SU-DHL-6 (cell line): Measurements from ENCODE around the gene OSBPL9.

ENCODE experiments used
- H2AFZ ChIP-seq: fragments of 200-600 bp; sonication (generic); 2 replicates; pipeline ENCODE4 v1.6.1; 2014; ENCODE audit warnings: low read depth, mild to moderate bottlenecking, moderate library complexity, mixed read lengths, antibody characterized with exemption, low read length; ENCODE audit not compliant: severe bottlenecking
- H3F3A ChIP-seq: fragments of 200-600 bp; shearing (Covaris generic); 2 replicates; pipeline ENCODE4 v1.6.0; 2016; ENCODE audit warnings: antibody characterized with exemption, mild to moderate bottlenecking; ENCODE audit not compliant: insufficient read depth
- H3K27ac ChIP-seq: fragments of 200-600 bp; sonication (generic); 2 replicates; pipeline ENCODE4 v1.5.1; 2016; ENCODE audit warnings: low read depth, mild to moderate bottlenecking, low read length, moderate library complexity, mixed read lengths
- H3K27me3 ChIP-seq: fragments of 200-600 bp; sonication (generic), shearing (Covaris generic); 2 replicates; pipeline ENCODE4 v1.6.0; 2014; ENCODE audit warnings: mild to moderate bottlenecking, low read length
- H3K36me3 ChIP-seq: fragments of 200-600 bp; sonication (generic); 2 replicates; pipeline ENCODE4 v1.6.1; 2014; ENCODE audit warnings: mild to moderate bottlenecking, low read length, mixed read lengths
- H3K4me2 ChIP-seq: fragments of 300-600, 200-600 bp; shearing (Covaris generic), sonication (generic); 2 replicates; pipeline ENCODE4 v1.6.0; 2014; ENCODE audit warnings: low read length, low read depth, mild to moderate bottlenecking; ENCODE audit not compliant: poor library complexity, severe bottlenecking
- H3K4me3 ChIP-seq: fragments of 200-600 bp; sonication (generic); 2 replicates; pipeline ENCODE4 v1.5.1; 2014; ENCODE audit warnings: antibody characterized with exemption, low read length, mild to moderate bottlenecking, mixed read lengths; ENCODE audit not compliant: insufficient read depth, poor library complexity, severe bottlenecking
- H3K79me2 ChIP-seq: fragments of 200-600 bp; sonication (generic); 2 replicates; pipeline ENCODE4 v1.6.1; 2014; ENCODE audit warnings: mild to moderate bottlenecking, low read length, moderate library complexity; ENCODE audit not compliant: insufficient read depth
- H3K9ac ChIP-seq: fragments of 200-600 bp; sonication (generic); 2 replicates; pipeline ENCODE4 v1.7.0; 2014; ENCODE audit warnings: mild to moderate bottlenecking, low read length
- H3K9me2 ChIP-seq: fragments of 200-600 bp; sonication (generic); replicated peaks from 2 replicates; pipeline ENCODE4 v1.6.1; 2014; ENCODE audit warnings: low read length; ENCODE audit not compliant: insufficient read depth
- H3K9me3 ChIP-seq: fragments of 200-600 bp; sonication (generic); 2 replicates; pipeline ENCODE4 v1.6.1; 2014; ENCODE audit warnings: low read length, mixed read lengths; ENCODE audit not compliant: insufficient read depth
- H4K20me1 ChIP-seq: fragments of 200-600 bp; sonication (generic); 2 replicates; pipeline ENCODE4 v1.6.1; 2014; ENCODE audit warnings: low read depth, mild to moderate bottlenecking, antibody characterized with exemption, low read length, moderate library complexity, mixed read lengths
- EZH2phosphoT487 ChIP-seq: fragments of 200-600 bp; sonication (generic), shearing (Covaris generic); conservative IDR thresholded peaks from 2 replicates; pipeline ENCODE4 v1.6.1; 2018; ENCODE audit warnings: mild to moderate bottlenecking, antibody characterized with exemption, low read length, moderate library complexity, mixed read lengths
- TF ChIP-seq, protein P1 (sequence below): fragments of 200-600 bp; sonication (generic); IDR thresholded peaks from one replicate; pipeline ENCODE4 v1.5.1; 2017; ENCODE audit warnings: antibody characterized with exemption, mild to moderate bottlenecking, low read length, moderate library complexity; ENCODE audit not compliant: insufficient read depth, poor library complexity, severe bottlenecking

Gene OSBPL9

DNA sequence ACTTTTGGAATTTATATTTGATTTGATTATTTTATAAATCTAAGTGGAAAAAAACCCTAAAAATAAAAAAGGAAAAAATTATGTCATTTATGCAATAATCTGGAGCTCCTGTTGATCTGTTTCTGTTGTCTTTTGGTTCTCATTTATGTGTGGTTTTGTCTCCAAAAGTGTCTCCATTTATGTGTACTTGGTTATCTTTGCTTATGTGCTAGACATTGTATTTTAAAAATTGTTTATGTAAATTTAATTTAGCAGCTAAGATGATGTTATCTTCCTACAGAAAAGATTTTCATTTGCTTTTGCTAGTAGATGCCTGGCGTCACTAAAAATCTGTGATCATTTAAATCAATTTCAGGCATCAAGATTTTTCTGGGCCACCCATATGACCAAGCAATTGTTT, 95.7 kb downstream of the OSBPL9 start:
- no peaks in the 10 kb centered on the region for H3K9me3 ChIP-seq
- TF ChIP-seq EZH2phosphoT487 = no peak
- TF ChIP-seq, protein P1, sequence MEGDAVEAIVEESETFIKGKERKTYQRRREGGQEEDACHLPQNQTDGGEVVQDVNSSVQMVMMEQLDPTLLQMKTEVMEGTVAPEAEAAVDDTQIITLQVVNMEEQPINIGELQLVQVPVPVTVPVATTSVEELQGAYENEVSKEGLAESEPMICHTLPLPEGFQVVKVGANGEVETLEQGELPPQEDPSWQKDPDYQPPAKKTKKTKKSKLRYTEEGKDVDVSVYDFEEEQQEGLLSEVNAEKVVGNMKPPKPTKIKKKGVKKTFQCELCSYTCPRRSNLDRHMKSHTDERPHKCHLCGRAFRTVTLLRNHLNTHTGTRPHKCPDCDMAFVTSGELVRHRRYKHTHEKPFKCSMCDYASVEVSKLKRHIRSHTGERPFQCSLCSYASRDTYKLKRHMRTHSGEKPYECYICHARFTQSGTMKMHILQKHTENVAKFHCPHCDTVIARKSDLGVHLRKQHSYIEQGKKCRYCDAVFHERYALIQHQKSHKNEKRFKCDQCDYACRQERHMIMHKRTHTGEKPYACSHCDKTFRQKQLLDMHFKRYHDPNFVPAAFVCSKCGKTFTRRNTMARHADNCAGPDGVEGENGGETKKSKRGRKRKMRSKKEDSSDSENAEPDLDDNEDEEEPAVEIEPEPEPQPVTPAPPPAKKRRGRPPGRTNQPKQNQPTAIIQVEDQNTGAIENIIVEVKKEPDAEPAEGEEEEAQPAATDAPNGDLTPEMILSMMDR = no peak
- H3K27ac ChIP-seq = no peak overlapping the region
- H3K9ac ChIP-seq = no peak overlapping the region
- H2AFZ ChIP-seq = no peak overlapping the region
- H3K79me2 ChIP-seq = no peaks in the 10 kb centered on the region
- H3F3A ChIP-seq = no peaks in the 10 kb centered on the region
- no peak overlapping the region for H3K4me3 ChIP-seq
- no peaks in the 10 kb centered on the region for H3K9me2 ChIP-seq
- no peak overlapping the region for H3K4me2 ChIP-seq
- no peaks in the 10 kb centered on the region for H3K36me3 ChIP-seq
- H4K20me1 ChIP-seq = no peaks in the 10 kb centered on the region
- H3K27me3 ChIP-seq = no peaks in the 10 kb centered on the region

DNA sequence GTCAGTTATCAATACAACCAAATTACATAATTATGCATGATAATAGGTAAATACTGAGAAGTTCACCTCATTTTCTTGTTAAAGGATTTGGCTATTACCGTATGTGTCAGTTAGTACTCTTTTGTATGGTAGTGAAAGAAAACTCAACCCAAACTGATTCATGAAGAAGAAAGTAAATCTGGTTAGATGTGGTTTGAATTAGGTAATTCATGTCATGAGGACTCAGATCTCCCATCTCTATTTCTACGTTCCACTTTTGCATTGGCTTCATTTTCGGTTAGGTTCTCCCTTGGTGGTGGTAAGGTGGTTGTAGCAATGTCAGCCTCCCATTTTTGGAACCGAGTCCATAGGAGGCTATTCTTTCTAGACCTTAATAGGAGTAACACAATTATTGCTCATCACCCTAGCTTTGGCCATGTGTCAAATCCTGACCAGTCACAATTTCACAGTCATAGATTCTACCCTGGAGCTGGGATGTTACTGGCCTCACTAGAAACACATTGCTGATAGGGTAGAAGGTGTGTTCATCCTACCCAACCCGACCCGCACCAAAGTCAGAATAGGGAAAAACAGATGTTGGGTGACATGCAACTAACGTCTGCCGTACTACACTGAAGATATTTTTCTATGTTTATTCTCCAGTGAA, 97.6 kb downstream of the OSBPL9 start:
- Histone ChIP-seq H2AFZ (no peak overlapping the region), H3K4me3 (no peak overlapping the region), H3K79me2 (no peaks in the 10 kb centered on the region), H3K9me2 (no peaks in the 10 kb centered on the region), H3K9ac (no peak overlapping the region), H4K20me1 (no peaks in the 10 kb centered on the region), H3K4me2 (no peak overlapping the region), H3K27me3 (no peaks in the 10 kb centered on the region), H3F3A (no peaks in the 10 kb centered on the region), H3K36me3 (no peaks in the 10 kb centered on the region), H3K27ac (no peak overlapping the region), H3K9me3 (no peaks in the 10 kb centered on the region)
- TF ChIP-seq EZH2phosphoT487 = no peak
- TF ChIP-seq, protein P1 = no peak

DNA sequence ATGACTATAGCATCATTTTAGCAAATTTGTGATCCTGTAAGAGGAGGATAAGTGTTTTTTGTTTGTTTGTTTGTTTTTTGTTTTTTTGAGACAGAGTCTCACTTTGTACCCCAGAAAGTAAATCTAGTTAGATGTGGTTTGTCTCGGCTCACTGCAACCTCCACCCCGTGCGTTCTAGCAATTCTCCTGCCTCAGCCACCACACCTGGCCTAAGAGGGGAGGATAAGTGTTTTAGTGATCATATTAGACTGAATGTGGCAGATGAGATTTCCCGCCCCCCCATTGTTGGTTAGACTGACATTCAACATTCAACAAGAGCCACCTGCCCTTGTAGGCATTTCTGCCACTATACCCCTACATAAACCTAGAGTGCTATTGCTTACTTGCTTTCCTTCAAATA, 98.5 kb downstream of the OSBPL9 start:
- no peaks in the 10 kb centered on the region for H3K36me3 ChIP-seq
- no peak overlapping the region for H2AFZ ChIP-seq
- no peaks in the 10 kb centered on the region for H3K79me2 ChIP-seq
- H3F3A ChIP-seq = no peaks in the 10 kb centered on the region
- no peaks in the 10 kb centered on the region for H3K27me3 ChIP-seq
- H3K4me3 ChIP-seq = no peak overlapping the region
- H3K9ac ChIP-seq = no peak overlapping the region
- no peaks in the 10 kb centered on the region for H4K20me1 ChIP-seq
- TF ChIP-seq EZH2phosphoT487 = no peak
- TF ChIP-seq, protein P1 = no peak
- no peaks in the 10 kb centered on the region for H3K9me2 ChIP-seq
- no peak overlapping the region for H3K4me2 ChIP-seq
- no peak overlapping the region for H3K27ac ChIP-seq
- no peaks in the 10 kb centered on the region for H3K9me3 ChIP-seq
